Measurements from ENCODE around the gene RAB1A. TPM values are rescaled to one million over a fixed set of nuclear protein-coding genes. Genes with fewer than 3 reads are reported as not detected.
A peak's percentile ranks its signal among the peaks of the same experiment; 100 is the strongest.
"Not testable (repeated sequence)": the region's sequence is repeated elsewhere in the genome, so short reads cannot be mapped to it uniquely, and the experiment has no call there.

RAB1A gene
- total RNA-seq, 1 donor from 2014 or later = 80.2 TPM

DNA sequence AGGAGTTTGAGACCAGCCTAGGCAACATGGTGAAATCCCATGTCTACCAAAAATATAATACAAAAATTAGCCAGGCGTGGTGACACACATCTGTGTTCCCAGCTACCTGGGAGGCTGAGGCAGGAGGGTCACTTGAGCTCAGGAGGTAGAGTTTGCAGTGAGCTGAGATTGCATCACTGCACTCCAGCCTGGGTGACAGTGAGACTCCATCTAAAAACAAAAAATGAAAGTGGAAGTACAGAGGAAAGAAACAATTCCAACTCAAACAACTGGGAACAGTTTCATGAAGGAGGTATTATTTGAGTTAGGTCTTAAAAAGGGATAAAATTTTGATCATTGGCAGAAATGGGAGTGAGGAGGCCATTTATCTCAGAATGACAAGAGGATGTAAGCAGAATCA, 6.3 kb upstream of the RAB1A start:
- DNase-seq (ENCODE audit: low spot score) = no peak

DNA sequence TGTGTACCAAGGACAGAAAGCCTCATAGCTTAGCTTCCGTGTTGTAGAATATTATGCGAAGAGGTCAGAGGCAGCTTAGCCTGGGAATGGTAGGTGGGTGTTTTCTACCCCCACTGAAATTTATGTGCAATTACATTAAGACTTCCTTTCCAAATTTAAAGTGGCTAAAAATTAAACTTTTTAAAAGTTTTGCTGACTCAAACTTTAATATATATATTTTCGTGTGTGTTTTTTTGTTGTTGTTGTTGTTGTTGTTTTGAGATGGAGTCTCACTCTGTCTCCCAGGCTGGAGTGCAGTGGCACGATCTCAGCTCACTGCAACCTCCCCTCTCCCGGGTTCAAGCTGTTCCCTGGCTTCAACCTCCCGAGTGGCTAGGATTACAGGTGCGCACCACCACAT, 4.3 kb upstream of the RAB1A start:
- no peak for DNase-seq (ENCODE audit: low spot score)

DNA sequence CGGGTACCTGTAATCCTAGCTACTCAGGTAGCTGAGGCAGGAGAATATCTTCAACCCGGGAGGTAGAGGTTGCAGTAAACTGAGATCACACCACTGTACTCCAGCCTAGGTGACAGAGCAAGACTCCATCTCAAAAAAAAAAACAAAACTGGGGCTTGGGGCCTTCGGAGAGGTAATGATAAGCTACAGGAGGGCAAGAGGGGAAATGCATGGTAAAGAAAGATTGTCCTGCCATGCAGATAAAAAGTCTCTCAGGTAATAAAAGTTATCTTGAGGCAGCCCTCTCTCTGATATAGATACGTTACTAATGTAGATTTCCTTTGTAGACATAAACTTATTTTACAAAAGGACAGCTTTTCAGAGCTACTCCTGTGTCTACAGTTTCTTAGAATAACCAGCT, 3.7 kb upstream of the RAB1A start:
- no peak for DNase-seq (ENCODE audit: low spot score)

DNA sequence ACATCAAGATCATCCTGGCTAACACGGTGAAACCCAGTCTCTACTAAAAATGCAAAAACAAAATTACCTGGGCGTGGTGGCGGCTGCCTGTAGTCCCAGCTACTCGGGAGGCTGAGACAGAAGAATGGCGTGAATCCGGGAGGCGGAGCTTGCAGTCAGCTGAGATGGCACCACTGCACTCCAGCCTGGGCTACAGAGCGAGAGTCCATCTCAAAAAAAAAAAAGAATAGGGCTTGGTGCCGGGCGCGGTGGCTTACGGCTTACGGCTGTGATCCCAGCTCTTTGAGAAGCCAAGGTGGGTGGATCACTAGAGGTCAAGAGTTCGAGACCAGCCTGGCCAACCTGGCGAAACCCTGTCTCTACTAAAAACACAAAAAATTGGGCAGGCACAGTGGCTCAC, 3.0 kb upstream of the RAB1A start:
- DNase-seq (ENCODE audit: low spot score) = not testable (repeated sequence)

DNA sequence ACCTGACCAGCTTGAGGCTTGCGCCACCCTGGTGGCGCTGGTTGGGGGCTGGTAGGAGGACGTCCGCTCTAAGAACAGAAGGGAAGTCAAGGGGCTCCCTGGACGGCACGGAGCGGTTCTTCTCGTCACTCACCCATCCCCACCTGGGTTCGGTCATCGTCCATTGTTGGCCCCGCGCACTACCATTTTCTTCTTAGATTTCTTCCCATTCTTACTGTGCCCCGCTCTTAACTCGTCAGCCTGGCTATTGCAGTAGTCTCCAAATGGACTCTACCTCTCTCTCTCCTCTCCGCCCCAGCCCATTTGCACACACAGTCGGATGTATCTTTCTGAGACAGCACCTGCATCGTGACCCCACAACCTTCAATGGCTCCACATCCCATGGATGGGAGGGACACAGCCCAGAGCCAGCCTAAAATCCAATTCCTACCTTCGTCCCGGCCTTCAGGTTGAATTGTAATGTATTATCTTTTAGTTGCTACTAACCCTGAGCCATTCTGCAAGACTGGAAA, 814 bp upstream of the RAB1A start:
- no peak for DNase-seq (ENCODE audit: low spot score)

DNA sequence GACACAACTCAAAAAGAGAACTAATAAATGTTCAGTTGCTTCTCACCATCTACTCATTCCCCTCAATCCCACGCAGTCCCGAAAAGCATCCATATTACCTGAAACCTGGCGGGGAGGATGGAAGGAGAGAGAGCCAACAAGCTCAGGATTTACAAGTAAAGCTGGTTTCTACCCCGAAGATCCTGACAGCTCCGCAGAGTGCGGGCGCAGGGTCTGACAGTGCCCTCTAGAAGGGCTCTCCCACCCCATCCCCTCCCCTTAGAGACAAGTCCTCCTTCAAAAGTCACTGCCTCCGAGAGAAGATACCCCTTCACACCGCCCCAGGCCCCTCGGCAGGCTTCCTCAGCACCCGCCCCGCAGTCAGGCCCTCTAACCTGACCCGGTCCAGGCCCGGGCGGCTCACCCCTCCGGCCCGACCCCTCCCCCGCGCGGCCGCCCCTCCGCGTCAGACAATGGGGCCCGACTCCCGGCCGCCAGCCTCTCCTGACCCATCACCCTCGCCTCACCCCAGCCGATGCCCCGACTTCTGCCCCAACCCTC, 550 bp downstream of the RAB1A start:
- peak; percentile 31 for DNase-seq (ENCODE audit: low spot score)

DNA sequence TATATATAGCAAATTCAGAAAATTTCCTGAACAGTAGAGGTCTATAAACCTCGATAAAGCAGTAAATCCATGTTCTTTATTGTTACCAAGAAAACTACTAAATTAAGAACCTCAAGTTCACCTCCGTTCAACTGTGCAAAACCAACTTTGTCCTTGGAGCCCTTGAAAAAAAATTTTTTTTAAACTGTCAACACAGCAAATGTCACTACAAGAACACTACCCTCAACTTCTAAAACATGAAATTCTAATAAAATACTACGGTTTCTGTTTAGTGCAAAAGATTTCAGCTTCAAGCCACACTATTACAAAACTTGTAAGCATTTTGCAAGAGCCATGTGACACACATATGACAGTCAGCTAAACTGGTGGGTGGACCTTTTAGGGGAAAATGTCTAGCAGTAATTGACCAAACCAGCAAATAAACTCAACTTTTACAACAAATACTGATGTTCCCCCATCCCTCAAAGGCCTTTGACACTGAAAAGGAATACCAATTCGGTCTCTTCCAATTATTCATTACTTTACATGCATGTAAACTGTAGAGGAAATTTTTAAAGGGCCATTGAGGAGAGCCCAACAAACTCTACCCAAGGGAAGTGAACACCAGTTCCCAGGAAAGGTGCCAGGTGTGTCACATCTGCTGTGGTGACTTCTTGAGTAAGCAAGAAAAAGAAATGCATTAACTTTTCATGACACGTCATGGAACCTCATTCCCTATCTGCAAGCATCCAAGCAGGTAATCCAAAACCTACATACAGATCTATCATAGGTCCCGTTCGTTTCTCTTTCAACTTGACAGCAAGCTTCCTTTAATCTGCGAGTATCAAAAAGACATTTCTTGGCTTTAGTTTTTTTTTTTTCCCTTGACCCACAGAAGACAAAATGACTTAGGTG, 1.4 kb downstream of the RAB1A start:
- DNase-seq (ENCODE audit: low spot score) = peak; percentile 30

DNA sequence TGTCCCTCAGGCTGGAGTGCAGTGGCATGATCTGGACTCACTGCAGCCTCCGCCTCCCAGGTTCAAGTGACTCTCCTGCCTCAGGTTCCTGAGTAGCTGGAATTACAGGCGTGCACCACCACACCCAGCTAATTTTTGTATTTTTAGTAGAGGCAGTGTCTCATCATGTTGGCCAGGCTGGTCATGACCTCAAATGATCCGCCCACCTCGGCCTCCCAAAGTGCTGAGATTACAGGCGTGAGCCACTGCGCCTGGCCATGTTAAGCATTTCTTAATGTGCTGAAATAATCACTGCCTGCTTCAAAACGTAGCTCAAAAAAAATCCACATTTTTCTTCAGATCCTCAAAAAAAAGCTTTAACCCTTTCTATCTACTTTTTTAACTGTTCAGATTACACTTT, 4.4 kb downstream of the RAB1A start:
- DNase-seq (ENCODE audit: low spot score) = peak; percentile 12

DNA sequence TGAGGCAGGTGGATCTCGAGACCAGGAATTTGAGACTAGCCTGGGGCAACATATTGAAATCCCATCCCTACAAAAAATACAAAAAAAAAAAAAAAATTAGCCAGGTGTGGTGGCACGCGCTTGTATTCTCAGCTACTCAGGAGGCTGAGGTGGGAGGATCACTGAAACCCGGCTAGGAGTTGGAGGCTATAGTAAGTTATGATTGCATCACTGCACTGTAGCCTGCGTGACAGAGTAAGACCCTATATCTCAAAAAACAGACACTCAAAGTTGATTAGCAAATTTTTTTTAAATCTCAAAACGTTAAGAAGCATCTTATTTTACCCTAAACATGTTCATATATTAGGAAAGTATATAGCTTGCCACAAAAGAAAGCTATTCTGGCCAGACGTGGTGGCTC, 7.6 kb downstream of the RAB1A start:
- no peak for DNase-seq (ENCODE audit: low spot score)

DNA sequence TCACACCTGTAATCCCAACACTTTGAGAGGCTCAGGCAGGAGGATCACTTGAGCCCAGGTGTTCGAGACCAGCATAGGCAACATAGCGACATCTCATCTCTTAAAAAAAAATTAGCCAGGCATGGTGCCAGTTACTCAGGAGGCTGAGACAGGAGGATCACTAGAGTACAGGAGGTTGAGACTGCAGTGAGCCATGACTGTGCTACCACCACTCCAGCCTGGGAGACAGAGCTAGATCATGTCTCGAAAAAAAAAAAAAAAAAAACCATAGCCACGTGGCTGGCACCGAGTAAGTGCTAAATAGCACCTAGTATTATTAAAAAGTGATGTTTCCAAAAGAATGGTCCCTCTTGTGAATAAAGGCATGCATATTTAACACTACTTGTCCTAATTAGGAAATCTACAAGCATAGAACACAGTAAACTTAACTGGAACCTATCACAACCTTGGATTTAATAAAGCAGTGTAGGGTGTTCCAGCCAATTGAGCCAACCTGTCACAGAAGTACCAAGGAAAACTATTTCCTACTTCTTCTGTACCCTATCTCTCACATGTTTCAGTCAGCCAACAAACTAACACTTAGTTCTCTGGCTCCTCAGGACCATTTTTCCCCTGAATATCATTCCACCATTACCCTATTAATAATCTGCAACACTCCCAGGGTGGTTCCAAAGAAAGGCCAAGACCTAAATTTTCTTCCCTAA, 8.8 kb downstream of the RAB1A start:
- no peak for DNase-seq (ENCODE audit: low spot score)

DNA sequence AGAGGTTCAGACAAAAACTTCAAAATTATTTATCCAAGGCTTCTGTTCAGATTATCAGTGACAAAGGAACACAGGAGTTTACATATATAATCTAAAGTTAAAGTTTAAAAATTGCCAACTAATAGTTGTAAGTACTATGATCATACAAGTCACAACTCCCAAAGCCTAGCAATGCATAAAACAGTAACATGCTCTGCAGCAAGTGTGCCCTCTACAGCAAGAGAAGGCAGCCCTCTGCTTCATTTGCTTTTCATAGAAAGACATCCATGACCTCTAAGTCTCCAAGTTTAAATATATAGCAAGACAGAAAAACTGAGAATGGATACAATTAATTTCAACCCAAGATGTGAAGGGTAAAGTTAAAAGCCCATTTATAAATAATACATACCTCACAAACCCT, 13.3 kb downstream of the RAB1A start:
- DNase-seq (ENCODE audit: low spot score) = no peak

DNA sequence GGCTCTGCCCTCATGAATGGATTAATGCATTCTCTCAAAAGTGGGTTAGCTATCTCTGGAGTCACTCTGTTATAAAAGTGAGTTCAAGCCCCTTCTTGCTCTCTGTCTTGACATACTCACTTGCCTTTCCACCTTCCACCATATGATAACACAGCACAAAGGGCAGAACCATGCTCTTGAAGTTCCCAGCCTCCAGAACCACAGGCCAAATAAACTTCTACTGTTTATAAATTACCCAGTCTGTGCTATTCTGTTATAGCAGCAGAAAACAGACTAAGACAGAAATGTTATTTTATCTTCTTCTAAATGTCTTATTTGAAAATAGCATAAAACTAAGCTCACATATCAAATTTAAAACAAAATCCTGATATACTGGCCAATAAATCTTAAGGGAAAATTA, 15.0 kb downstream of the RAB1A start:
- DNase-seq (ENCODE audit: low spot score) = no peak

DNA sequence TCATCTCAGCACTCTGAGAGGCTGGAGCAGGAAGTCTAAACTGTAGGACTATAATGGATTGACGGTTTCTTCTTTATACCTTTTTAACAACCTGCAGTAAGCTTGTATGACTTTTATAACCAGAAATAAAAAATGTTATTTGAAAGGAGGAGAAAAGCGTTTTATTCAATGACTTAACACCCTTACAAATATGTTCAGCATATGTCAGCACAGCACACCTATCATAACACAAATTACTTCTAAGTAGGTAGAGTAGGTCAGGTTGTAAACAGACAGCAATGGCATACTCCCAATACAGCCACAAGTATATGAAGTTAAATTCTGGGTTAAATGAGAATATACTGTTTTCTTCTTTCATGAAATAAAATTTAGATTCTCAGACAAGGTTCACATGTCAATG, 16.1 kb downstream of the RAB1A start:
- DNase-seq (ENCODE audit: low spot score) = no peak

DNA sequence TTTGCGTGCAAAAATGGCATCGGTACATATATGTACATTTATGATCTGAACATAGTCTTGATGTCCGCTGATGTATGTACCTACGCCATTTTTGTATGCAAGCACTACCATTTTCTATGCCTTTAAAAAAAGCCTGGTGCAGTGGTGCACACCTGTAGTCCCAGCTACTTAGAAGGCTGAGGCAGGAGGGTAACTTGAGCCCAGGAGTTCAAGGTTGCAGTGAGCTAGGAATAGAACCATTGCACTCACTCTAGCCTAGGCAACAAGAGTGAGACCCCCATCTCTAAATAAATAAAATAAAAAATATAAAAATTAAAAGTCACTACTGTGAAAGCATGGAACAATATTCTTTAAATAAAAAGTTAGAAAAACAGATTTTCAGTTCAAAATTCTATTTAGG, 16.7 kb downstream of the RAB1A start:
- DNase-seq (ENCODE audit: low spot score) = no peak

DNA sequence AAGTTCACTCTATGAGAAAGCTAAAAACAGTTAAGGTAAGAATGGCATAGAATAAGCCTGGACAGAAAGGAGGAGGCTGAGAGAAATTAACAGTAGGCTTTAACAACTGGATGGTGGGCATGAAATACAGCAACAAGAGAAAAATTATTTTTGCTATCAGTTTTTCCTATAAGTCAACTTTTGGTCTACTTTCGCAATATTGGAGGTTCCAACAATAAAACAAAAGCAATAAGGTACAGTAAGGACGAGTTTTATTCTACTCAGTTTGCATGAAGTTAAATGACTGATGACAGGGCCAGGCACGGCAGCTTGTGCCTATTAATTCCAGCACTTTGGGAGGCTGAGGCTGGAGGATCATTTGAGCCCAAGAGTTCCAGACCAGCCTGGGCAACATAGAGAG, 17.3 kb downstream of the RAB1A start:
- DNase-seq (ENCODE audit: low spot score) = no peak

DNA sequence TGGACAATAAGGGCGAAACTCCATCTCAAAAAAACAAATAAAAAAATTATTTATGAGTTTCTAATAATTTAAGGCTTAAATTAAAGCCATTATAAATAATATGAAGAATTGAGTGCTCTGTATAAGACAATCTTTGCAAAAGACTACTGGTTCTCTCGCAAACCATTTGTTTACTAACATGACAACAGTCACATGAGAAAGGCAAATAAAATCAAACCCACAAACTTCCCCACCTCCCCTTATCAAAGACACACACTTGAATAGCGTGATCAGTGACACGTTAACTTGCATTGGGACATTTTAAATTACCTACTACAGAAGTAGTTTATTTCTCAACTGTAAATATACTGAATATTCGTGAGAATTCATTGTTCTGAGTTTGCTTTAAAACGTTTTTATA, 21.1 kb downstream of the RAB1A start:
- no peak for DNase-seq (ENCODE audit: low spot score)

DNA sequence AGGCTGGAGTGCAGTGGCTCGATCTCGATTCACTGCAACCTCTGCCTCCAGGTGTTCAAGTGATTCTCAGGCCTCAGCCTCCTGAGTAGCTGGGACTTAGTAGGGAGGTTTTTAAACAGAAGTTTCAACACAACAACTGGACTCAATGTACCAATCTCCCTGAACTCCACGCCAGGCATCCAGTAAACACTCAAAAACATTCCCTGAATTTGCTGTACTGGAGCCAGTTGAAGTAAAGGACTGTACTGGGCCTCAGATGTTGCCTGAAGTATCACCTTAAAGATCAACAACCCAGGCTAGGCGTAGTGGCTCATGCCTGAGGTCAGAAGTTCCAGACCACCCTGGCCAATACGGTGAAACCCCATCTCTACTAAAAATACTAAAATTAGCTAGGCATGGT, 22.4 kb downstream of the RAB1A start:
- DNase-seq (ENCODE audit: low spot score) = no peak

DNA sequence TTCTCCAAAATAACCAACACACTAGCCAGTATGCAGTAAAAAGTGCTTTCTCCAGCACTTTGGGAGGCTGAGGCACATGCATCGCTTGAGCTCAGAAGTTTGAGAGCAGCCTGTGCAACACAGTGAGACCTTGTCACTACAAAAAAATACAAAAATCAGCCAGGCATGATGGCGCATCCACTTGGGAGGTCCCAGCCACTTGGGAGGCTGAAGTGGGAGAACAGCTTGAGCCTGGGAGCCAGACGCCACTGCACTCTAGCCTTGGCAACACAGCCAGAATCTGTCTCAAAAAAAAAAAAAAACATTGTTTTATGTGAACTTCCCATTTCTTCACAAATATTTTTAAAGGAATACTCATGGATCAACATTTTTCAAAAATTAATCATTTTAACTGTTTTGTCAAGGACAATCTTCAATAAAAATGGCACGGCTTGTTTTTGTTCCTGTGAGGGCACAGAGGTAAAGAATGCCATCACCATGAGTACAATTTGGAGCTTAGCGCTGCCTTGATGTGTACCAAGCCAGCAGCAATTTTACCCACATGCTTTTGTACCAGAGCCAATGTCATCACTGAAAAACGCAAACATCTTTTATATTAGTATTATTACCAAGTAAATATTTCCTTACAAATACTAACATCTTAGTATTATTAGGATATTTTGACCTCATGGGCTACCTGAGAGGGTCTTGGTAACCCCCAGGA, 26.7 kb downstream of the RAB1A start:
- DNase-seq (ENCODE audit: low spot score) = no peak

DNA sequence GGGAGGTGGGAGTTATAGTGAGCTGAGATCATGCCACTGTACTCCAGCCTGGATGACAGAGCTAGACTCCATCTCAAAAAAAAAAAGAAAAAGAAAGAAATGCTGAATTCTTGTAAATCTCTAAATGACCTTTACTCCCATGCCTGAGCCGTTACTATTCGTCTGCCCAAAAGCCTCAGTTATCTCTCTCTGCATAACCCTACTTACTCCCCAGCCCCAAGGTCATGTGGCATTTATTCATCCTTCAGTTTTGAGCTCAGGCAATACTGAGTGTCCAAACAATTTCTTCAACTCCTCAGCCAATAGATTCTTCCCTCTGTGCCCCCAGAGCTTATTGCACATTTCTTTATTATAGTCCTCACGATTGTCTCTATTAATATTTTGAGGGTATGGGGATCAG, 28.8 kb downstream of the RAB1A start:
- no peak for DNase-seq (ENCODE audit: low spot score)

DNA sequence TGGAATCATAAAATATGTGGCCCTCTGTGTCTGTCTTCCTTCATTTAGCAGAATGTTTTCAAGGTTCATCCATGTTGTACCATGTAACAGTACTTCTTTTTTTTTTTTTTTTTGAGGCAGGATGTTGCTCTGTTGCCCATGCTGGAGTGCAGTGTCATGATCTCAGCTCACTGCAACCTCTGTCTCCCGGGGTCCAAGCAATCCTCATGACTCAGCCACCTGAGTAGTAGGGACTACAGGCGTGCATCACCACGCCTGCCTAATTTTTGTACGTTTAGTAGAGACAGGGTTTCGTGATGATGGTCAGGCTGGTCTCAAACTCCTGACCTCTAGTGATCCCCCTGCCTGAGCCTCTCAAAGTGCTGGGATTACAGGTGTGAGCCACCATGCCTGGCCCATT, 31.2 kb downstream of the RAB1A start:
- DNase-seq (ENCODE audit: low spot score) = no peak

DNA sequence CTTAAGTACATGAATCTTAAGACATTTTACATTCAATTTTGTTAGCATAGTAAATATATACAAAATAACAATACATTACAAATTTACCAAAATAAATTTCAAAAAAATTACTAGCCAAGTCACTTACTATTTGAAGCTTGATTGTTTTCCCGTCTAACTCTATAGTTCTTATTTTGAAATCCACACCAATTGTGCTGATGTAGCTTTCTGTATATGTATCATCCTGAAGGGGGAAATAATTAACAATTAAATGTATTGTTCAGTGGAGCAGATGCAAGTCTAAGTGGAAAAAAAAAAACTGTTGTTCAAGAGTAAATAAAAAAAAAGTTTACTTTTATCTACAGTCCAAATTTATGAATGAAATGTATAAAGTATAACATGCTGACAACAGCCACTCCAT, 32.1 kb downstream of the RAB1A start:
- DNase-seq (ENCODE audit: low spot score) = no peak

DNA sequence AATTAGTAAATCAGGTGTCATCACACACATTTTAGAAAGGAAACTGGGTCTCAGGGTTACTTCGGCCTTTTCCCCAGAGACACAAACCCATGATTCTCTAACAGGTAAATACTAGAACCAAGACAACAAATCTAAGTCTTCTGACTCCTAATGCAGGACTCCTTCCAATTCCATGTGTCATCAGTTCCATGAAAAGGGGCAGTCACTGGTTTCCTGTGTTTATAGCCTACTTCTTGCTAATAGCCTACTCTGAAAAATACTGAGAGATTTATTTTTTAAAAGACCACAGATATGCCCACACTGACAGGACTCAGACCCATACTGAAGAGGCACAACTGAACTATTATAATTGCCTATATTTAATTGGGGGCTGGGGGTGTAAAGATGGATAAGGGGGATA, 33.0 kb downstream of the RAB1A start:
- no peak for DNase-seq (ENCODE audit: low spot score)

All from umbilical cord (tissue), 2 donors.